Measurements from ENCODE around the gene DNAH2.

The DNAH2 gene

GRCh38 chr17:7729816-7730215 lies 12.3 kb downstream of the DNAH2 start:
- ChIA-PET CTCF (interaction anchor here (0.8 to 1.5 kb wide), 4 partner anchors 8 to 169 kb away, joined by 3 to 6 read pairs (median 3); no protein-coding TSS in a partner anchor), POLR2A (interaction anchor here (0.7 kb wide), 1 partner anchor 42 kb away, joined by 4 read pairs; the partner anchor contains the start of gene TP53)
- no peaks in the 10 kb centered on the region for H3K36me3 ChIP-seq (ENCODE audit: control insufficient read depth in 2 of 2, insufficient read depth in 1 of 2, low read length in 2 of 2)
- TF ChIP-seq OVOL3 (tag by site-specific recombination; IDR thresholded peaks at IDR 0.05) (no peak), ZNF449 (tag by site-specific recombination; IDR thresholded peaks at IDR 0.05) (no peak), PRDM1 (tag by site-specific recombination; IDR thresholded peaks at IDR 0.05) (0 out of 2 replicates have a peak, but pooled peaks have one; percentile 48), ZNF366 (tag by site-specific recombination; conservative IDR thresholded peaks at IDR 0.05) (no peak)
- TF ChIP-seq, protein P1, sequence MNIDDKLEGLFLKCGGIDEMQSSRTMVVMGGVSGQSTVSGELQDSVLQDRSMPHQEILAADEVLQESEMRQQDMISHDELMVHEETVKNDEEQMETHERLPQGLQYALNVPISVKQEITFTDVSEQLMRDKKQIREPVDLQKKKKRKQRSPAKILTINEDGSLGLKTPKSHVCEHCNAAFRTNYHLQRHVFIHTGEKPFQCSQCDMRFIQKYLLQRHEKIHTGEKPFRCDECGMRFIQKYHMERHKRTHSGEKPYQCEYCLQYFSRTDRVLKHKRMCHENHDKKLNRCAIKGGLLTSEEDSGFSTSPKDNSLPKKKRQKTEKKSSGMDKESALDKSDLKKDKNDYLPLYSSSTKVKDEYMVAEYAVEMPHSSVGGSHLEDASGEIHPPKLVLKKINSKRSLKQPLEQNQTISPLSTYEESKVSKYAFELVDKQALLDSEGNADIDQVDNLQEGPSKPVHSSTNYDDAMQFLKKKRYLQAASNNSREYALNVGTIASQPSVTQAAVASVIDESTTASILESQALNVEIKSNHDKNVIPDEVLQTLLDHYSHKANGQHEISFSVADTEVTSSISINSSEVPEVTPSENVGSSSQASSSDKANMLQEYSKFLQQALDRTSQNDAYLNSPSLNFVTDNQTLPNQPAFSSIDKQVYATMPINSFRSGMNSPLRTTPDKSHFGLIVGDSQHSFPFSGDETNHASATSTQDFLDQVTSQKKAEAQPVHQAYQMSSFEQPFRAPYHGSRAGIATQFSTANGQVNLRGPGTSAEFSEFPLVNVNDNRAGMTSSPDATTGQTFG (tag by site-specific recombination; IDR thresholded peaks at IDR 0.05; ENCODE audit: borderline replicate concordance) = no peak
- H3K27ac ChIP-seq (ENCODE audit: extremely low read depth, low read depth, low read length) = no peak overlapping the region
- H3K4me1 ChIP-seq (ENCODE audit: control insufficient read depth, insufficient read depth, low read length) = no peaks in the 10 kb centered on the region
- no peak overlapping the region for H3K4me3 ChIP-seq (ENCODE audit: low read depth, low read length)
- H3K9me3 ChIP-seq (ENCODE audit: control insufficient read depth, insufficient read depth, low read depth, low read length) = no peaks in the 10 kb centered on the region

DNA sequence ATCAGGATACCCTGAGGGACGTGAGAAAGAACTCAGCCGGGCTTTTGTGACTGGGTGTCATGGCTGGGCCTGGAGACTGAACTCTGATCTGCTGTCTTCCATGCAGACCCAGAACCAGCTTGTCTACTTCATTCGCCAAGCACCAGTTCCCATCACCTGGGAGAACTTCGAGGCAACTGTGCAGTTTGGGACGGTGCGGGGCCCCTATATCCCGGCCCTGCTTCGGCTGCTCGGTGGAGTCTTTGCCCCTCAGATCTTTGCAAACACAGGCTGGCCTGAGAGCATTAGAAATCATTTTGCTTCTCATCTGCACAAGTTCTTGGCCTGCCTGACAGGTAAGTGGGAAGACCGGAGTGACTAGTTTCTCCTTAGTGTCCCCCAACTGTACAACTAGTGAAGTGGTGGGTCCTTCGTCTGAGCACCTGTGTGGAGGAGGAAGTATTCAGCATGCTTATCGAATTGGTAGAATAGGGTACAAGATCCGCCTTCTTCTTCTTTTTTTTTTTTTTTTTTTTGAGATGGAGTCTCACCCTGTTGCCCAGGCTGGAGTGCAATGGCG lies 15.5 kb downstream of the DNAH2 start:
- TF ChIP-seq REPIN1 (tag by site-specific recombination; IDR thresholded peaks at IDR 0.05; ENCODE audit: low read depth) (no peak), ZBTB8A (tag by site-specific recombination; IDR thresholded peaks at IDR 0.05) (no peak), HOXA7 (CRISPR knock-in tag; IDR thresholded peaks at IDR 0.05; ENCODE audit: borderline replicate concordance) (no peak), SP3 (tag by site-specific recombination; IDR thresholded peaks at IDR 0.05) (no peak), ZNF555 (tag by site-specific recombination; conservative IDR thresholded peaks at IDR 0.05) (no peak), PRDM1 (tag by site-specific recombination; IDR thresholded peaks at IDR 0.05) (no peak), ZNF324 (tag by site-specific recombination; IDR thresholded peaks at IDR 0.05) (no peak), ZNF707 (tag by site-specific recombination; IDR thresholded peaks at IDR 0.05) (no peak), HIC1 (tag by site-specific recombination; IDR thresholded peaks at IDR 0.05) (no peak), ZBTB7A (tag by site-specific recombination; IDR thresholded peaks at IDR 0.05; ENCODE audit: low read depth) (no peak)
- TF ChIP-seq, protein P2, sequence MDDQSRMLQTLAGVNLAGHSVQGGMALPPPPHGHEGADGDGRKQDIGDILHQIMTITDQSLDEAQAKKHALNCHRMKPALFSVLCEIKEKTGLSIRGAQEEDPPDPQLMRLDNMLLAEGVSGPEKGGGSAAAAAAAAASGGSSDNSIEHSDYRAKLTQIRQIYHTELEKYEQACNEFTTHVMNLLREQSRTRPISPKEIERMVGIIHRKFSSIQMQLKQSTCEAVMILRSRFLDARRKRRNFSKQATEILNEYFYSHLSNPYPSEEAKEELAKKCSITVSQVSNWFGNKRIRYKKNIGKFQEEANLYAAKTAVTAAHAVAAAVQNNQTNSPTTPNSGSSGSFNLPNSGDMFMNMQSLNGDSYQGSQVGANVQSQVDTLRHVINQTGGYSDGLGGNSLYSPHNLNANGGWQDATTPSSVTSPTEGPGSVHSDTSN (CRISPR knock-in tag; IDR thresholded peaks at IDR 0.05) = no peak
- TF ChIP-seq, protein P3, sequence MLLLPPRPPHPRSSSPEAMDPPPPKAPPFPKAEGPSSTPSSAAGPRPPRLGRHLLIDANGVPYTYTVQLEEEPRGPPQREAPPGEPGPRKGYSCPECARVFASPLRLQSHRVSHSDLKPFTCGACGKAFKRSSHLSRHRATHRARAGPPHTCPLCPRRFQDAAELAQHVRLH (tag by site-specific recombination; IDR thresholded peaks at IDR 0.05) = no peak
- Histone ChIP-seq H3K9me3 (ENCODE audit: control insufficient read depth, insufficient read depth, low read depth, low read length) (no peaks in the 10 kb centered on the region), H3K4me1 (ENCODE audit: control insufficient read depth, insufficient read depth, low read length) (no peaks in the 10 kb centered on the region), H3K4me3 (ENCODE audit: low read depth, low read length) (no peak overlapping the region), H3K27ac (ENCODE audit: extremely low read depth, low read depth, low read length) (no peak overlapping the region), H3K36me3 (ENCODE audit: control insufficient read depth in 2 of 2, insufficient read depth in 1 of 2, low read length in 2 of 2) (no peaks in the 10 kb centered on the region)
- CTCF ChIA-PET = interaction anchor here (0.6 to 0.7 kb wide), 2 partner anchors 102 to 342 kb away, joined by 3 to 4 read pairs; no protein-coding TSS in a partner anchor
- POLR2A ChIA-PET = no interaction called here

Measured in HEK293 (cell line).